Measurements from ENCODE around the gene CDKAL1.

CDKAL1 gene

GRCh38 chr6:20684474-20684873 is 150.2 kb downstream of the CDKAL1 start:
- no peak for DNase-seq

GRCh38 chr6:20686142-20686541 is 151.9 kb downstream of the CDKAL1 start:
- DNase-seq, result no peak

GRCh38 chr6:20687494-20687893 is 153.2 kb downstream of the CDKAL1 start:
- DNase-seq, result no peak

GRCh38 chr6:20688710-20689500 is 154.6 kb downstream of the CDKAL1 start:
- no peak for DNase-seq

GRCh38 chr6:20691185-20691584 is 156.9 kb downstream of the CDKAL1 start:
- DNase-seq, result no peak

- DNase-seq, result no peak
Observed at GRCh38 chr6:20692023-20692422, 157.8 kb downstream of the CDKAL1 start.

- no peak for DNase-seq
Observed at GRCh38 chr6:20693466-20694063, 159.3 kb downstream of the CDKAL1 start.

- no peak for DNase-seq
Observed at GRCh38 chr6:20696676-20697075, 162.4 kb downstream of the CDKAL1 start.

- no peak for DNase-seq
Observed at GRCh38 chr6:20698675-20699074, 164.4 kb downstream of the CDKAL1 start.

- DNase-seq, result no peak
Observed at GRCh38 chr6:20699402-20699801, 165.1 kb downstream of the CDKAL1 start.

- no peak for DNase-seq
Observed at GRCh38 chr6:20700375-20700774, 166.1 kb downstream of the CDKAL1 start.

- DNase-seq, result no peak
Observed at GRCh38 chr6:20702366-20702765, 168.1 kb downstream of the CDKAL1 start.

- DNase-seq, result no peak
Observed at GRCh38 chr6:20703049-20703448, 168.8 kb downstream of the CDKAL1 start.

GRCh38 chr6:20704325-20705025 is 170.2 kb downstream of the CDKAL1 start:
- DNase-seq, result no peak

- DNase-seq, result no peak
Observed at GRCh38 chr6:20705741-20706140, 171.5 kb downstream of the CDKAL1 start.

- no peak for DNase-seq
Observed at GRCh38 chr6:20706238-20706938, 172.1 kb downstream of the CDKAL1 start.

- no peak for DNase-seq
Observed at GRCh38 chr6:20706939-20707485, 172.8 kb downstream of the CDKAL1 start.

GRCh38 chr6:20707870-20708269 is 173.6 kb downstream of the CDKAL1 start:
- DNase-seq, result no peak

- DNase-seq, result no peak
Observed at GRCh38 chr6:20708367-20709124, 174.3 kb downstream of the CDKAL1 start.

- no peak for DNase-seq
Observed at GRCh38 chr6:20709451-20709850, 175.2 kb downstream of the CDKAL1 start.

GRCh38 chr6:20710341-20710740 is 176.1 kb downstream of the CDKAL1 start:
- no peak for DNase-seq

GRCh38 chr6:20711518-20711917 is 177.3 kb downstream of the CDKAL1 start:
- no peak for DNase-seq
